ENCODE results near the gene PARS2.

GRCh38 chr1:54754045-54754444 is 10.3 kb downstream of the PARS2 start:
- no peak for TF ChIP-seq CTCF (IDR thresholded peaks at IDR 0.05)
- no peak for TF ChIP-seq POLR2AphosphoS5 (IDR thresholded peaks at IDR 0.05)
- TF ChIP-seq POLR2A (IDR thresholded peaks at IDR 0.05) = no peak

Measured in breast epithelium (tissue), 3 donors.